ENCODE measurements around the gene ADM5.

Gene ADM5

DNA sequence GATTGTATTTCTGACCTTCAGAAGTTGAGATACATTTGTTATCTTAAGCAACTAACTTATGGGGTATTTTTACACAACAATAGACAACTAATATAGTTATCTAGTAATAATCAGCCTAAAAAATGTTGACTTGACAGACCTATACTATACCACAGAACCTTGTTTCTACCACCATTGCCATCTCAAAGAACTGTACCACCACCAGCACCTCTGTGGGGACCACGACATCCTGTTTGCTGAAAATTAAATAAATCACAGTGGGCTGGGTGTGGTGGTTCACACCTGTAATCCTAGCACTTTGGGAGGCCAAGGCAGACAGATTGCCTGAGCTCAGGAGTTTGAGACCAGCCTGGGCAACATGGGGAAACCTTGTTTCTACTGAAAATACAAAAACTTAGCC, 49.7 kb downstream of the ADM5 start:
- H3K4me3 ChIP-seq (ENCODE audit: low read depth, low read length) = no peak overlapping the region
- DNase-seq (ENCODE audit: low read depth) = no peak

DNA sequence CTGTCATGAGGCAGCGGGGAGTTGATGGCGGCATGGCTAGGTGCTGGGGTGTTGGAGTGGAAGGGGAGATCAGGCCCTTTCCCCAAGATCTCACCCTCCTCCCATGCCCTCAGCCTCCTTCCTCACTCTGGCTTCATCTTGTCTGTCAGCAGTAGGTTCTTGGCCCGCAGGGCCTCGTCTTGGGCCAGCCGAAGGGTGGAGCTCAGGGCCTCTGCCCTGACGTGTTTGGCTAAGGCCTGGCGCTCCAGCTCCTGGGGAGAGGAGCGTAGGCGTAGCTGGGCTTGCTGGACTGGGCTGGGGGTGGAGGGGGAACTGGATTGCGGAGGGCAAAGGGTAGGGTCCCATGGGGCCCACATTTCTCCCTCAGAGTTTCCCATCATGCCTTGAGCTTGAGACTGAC, 50.5 kb downstream of the ADM5 start:
- no peak for DNase-seq (ENCODE audit: low read depth)
- no peak overlapping the region for H3K4me3 ChIP-seq (ENCODE audit: low read depth, low read length)

Data from skeletal muscle cell (primary cell).